Activated naive CD4-positive, alpha-beta T cell treated with anti-CD3 and anti-CD28 coated beads, Interleukin-2, amount 50 U/mL, for 72 hours (primary cell): Measurements from ENCODE around the gene FBRS. TPM values are rescaled to one million over a fixed set of nuclear protein-coding genes. Genes with fewer than 3 reads are reported as not detected.
A peak's percentile ranks its signal among the peaks of the same experiment; 100 is the strongest.
"Not testable (repeated sequence)": the region's sequence is repeated elsewhere in the genome, so short reads cannot be mapped to it uniquely, and the experiment has no call there.

ENCODE experiments used
- ATAC-seq, 2 donors: fragments of 150-1000 bp; cut with Tn5 transposase; 2 replicates each; pipeline ENCODE4 v1.10.0; 2021; ENCODE audit warnings: mild to moderate bottlenecking in 2 of 2, moderate library complexity in 2 of 2
- DNase-seq, 2 donors: peaks; one replicate each; pipeline ENCODE4 v3.0.0; 2021 to 2022; ENCODE audit warnings: low spot score in 2 of 2
- H3K27ac Mint-ChIP-seq, 2 donors: one replicate each; pipeline ENCODE4 v1.8.0; 2022; ENCODE audit warnings: mild to moderate bottlenecking in 2 of 2, mixed read lengths in 2 of 2
- H3K36me3 Mint-ChIP-seq, 2 donors: one replicate each; pipeline ENCODE4 v1.8.0; 2022; ENCODE audit warnings: mixed read lengths in 2 of 2
- H3K9me3 Mint-ChIP-seq, 2 donors: one replicate each; pipeline ENCODE4 v1.8.0; 2022; ENCODE audit warnings: mixed read lengths in 2 of 2
- total RNA-seq, 2 donors: library from RNA; stranded (reverse); gene quantifications; one replicate each; pipeline ENCODE4 v1.2.3, GENCODE V29; 2022

The FBRS gene
- total RNA-seq, 2 donors from 2014 or later: 104 to 117 TPM

DNA sequence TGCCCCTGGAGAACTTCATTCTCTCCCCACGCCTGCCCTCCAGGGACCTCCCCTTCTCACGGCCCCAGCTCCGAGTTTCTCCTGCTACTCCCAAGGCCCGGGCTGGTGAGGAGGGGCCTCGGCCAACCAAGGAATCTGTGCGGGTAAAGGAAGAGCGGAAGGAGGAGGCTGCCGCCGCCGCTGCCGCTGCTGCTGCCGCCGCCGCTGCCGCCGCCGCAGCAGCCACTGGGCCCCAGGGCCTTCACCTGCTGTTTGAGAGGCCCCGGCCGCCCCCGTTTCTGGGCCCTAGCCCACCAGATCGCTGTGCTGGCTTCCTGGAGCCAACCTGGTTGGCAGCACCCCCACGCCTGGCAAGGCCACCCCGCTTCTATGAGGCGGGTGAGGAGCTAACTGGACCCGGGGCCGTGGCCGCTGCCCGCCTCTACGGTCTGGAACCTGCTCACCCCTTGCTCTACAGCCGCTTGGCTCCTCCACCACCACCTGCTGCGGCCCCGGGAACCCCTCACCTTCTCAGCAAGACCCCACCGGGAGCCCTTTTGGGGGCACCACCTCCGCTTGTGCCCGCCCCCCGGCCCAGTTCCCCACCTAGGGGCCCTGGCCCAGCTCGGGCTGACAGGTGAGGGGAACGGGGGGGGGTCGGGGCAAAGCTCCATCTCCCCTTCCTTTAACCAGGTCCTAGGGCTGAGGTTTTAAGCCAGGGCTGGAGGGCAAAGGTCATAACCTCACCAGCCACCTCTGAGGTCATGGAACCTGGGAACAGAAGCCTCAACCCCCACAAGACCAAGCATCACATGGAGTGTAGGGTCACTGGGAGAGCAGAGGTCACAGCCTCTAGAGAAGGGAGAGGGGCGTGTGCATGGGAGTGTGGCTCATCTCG lies 11.0 kb downstream of the FBRS start:
- H3K9me3 Mint-ChIP-seq: no peaks in the 10 kb centered on the region
- ATAC-seq (peak in 1 of 2 donors; percentile 13), DNase-seq (no peak)
- H3K27ac Mint-ChIP-seq: no peak overlapping the region
- peaks cover 0 to 9% of the 10 kb centered on the region in 2 donors for H3K36me3 Mint-ChIP-seq

DNA sequence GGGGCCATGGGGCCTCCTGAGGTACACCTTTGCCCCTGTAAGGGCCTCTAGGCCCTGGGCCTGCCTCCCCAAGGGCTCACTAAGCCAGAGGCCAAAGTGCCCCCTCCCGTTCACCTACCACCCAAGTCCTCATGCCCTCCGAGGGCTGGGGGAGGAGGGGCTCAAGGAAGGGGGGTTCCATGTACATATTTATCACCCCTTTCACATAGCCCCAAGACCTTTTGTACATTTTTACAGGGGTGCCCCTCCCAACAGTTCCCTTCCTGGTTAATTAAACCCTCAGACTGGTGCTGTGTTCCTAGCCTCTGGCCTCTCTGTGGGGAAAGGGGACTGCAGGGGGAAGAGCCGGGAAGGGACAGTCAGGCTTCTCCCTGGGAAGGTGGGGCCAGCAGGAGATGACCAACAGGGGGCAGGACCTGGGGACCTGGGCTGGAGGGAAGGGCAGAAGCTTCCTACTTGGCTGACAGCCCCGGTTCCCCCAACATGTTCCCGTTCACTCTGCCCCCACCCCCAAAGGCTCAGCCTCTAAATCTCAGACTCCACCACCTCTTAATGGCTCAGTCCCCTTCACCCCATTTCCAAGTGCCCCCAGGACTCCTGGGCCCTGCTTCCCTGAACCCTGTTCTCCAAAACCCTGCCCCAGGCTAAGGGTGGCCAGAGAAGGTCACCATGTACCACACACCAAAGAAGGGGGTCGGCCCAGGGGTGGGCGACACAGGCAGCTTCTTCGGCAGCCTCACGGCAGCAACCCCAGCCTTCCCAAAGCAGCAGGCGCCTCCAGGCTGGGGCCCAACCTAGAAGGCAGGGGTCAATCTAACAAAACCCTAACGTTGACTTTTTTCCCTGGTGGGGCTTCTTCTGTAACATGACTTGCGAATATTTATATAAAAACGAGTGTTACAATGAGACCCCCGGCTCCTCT lies 11.9 kb downstream of the FBRS start:
- Mint-ChIP-seq H3K27ac (peak overlapping the region in 1 of 2 donors; percentile 84), H3K36me3 (peaks cover 0 to 9% of the 10 kb centered on the region in 2 donors), H3K9me3 (no peaks in the 10 kb centered on the region)
- peak in 1 of 2 donors; percentile 17 for ATAC-seq
- DNase-seq: no peak

DNA sequence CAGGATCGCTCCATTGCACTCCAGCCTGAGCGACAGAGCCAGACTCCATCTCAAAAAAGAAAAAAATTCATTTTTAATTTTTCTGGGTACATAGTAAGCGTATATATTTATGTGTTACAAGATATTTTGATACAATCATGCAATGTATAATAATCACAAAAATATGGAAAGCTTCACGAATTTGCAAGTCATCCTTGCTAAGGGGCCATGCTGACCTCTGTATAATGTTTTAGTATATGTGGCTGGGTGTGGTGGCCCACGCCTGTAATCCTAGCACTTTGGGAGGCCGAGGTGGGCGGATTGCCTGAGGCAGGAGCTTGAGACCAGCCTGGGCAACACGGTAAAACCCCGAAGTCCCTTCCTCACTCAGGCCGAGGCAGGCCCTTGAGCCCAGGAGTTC lies 16.9 kb downstream of the FBRS start:
- ATAC-seq (no peak), DNase-seq (no peak)
- Mint-ChIP-seq H3K9me3 (no peaks in the 10 kb centered on the region), H3K36me3 (no peaks in the 10 kb centered on the region), H3K27ac (no peak overlapping the region)

DNA sequence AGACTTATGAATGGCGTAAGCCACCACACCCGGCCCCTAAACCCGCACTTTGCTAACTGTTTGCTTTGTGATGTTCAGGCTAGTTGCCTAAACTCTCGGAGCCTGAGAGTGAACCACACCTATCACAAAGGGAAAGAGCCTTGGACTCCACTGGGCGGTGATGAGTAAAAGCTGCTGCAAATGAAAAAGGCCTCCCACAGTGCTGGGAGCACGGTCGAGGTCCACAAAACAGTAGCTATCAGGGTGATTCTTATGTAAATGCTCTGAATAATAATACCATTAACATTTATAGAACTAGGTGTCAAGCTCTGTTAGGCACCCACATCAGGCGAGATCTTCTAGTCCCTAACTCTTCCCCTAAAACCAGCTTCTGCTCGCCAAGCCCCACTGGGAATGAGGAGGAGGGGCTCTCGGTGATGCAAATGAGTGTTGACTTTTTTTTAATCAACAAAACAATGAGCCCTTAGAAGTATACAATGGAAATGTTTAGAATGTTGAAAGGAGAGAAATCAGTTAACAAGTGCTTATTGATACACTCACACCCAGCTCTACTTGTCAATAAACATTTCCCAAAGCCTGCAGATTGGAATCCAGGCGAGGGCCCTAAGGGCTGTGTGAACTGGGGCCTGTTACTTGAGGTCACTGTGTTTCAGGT lies 19.8 kb downstream of the FBRS start:
- H3K36me3 Mint-ChIP-seq: no peaks in the 10 kb centered on the region
- ATAC-seq (no peak), DNase-seq (no peak)
- H3K9me3 Mint-ChIP-seq: no peaks in the 10 kb centered on the region
- H3K27ac Mint-ChIP-seq: no peak overlapping the region

DNA sequence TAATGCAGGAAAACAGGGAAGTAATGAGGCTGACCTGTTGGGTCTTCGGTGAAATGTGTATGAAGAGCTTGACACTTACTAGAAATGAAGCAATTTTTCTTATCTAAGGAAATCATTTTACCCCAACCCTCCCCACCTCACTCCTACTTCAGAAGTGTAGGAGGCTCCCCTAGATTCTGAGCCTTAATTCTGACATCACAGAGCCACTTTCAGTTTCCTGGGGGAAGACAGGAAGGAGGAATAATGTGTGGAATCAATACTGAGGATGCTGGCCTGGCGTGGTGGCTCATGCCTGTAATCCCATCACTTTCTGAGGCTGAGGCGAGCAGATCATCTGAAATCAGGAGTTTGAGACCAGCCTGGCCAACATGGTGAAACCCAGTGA lies 20.3 kb downstream of the FBRS start:
- ATAC-seq: no peak
- H3K36me3 Mint-ChIP-seq: no peaks in the 10 kb centered on the region
- H3K27ac Mint-ChIP-seq: no peak overlapping the region
- no peaks in the 10 kb centered on the region for H3K9me3 Mint-ChIP-seq
- DNase-seq: no peak

DNA sequence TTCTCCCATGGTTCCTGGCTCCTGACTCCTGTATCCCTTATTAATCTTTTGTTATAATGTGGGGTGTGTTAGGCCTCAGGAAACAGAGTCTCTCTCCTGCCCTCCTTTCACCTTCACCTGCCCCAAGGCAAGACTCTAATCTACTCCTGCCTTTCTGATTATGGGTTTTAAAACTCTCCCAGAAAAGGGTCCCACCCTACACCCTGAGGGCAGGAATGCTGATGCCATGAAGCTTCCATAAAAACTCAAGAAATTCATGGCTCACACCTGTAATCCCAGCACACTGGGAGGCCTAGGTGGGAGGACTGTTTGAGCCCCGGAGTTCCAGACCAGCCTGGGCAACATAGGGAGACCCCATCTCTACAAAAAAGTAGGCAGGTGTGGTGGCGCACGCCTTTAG lies 22.1 kb downstream of the FBRS start:
- DNase-seq: no peak

DNA sequence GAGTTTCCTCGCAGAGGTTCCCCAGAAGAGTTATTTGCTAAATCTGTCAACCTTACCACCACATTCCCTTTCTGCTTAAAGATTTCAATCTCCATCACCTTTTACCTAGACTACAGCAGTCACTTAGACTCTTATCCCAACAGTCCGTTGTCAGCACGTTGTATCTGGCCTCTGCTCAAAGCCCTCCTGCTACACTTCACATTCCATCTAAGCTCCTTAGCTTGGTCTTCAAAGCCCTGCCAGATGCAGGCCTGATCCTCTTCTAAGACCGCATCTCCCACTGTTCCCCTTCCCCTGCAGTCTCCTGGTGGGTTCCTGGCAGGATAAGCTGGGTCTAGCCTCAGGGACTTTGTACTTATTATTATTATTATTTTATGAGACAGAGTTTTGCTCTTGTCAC lies 30.5 kb downstream of the FBRS start:
- H3K36me3 Mint-ChIP-seq: no peaks in the 10 kb centered on the region
- no peaks in the 10 kb centered on the region for H3K9me3 Mint-ChIP-seq
- DNase-seq (no peak), ATAC-seq (no peak)
- no peak overlapping the region for H3K27ac Mint-ChIP-seq

More for the DNA sequence above, 22.1 kb downstream of the FBRS start:
- H3K27ac Mint-ChIP-seq: no peak overlapping the region
- H3K36me3 Mint-ChIP-seq: no peaks in the 10 kb centered on the region
- H3K9me3 Mint-ChIP-seq: no peaks in the 10 kb centered on the region
- ATAC-seq: no peak

DNA sequence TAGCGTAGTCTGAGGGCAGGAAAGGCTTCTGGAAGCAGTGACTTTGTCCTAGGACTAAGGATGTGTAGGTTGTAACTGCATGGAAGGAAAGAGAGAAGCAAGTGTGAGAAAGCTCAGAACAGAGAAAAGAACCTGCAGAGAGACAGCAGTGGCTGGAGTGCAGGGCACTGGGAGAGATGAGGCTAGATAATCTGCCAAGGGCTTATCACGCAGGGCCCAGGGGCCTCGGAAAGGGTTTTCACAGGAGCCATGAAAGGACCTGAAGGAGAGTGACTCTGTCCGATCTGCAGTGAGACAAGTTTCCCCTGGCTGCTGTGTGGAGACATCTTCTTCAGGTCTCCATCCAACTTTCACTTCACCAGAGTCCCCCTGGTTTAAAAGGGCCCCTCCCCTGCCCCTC lies 33.7 kb downstream of the FBRS start:
- H3K27ac Mint-ChIP-seq: no peak overlapping the region
- no peak for DNase-seq
- no peaks in the 10 kb centered on the region for H3K9me3 Mint-ChIP-seq
- no peak for ATAC-seq
- H3K36me3 Mint-ChIP-seq: no peaks in the 10 kb centered on the region

DNA sequence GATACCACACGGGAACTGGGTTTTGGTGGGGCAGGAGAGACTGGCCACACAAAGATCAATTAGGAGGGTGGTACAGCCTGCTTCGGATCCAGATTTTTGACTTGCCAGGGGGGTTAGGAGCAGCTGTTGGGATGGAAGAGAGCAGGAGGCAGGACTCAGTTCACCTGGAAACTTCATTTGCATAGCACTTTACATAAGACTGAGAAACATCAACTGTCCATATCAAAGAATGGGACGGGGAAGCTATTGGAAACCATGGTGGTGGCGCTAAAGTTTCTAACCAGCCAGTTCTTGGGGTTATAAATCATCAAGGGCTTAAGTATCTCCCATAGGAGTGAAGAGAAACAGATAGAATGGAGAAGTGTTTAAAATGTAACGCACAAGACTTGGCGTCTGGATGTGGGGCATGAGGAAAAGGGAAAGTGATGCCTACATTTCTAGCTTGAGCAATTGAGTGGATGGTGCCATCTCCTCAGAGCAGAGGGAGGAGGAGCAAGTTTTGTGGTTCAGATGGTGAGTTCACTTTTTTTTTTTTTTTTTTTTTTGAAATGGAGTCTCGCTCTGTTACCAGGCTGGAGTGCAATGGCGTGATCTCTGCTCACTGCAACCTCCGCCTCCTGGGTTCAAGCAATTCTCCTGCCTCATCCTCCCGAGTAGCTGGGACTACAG lies 34.3 kb downstream of the FBRS start:
- no peak for ATAC-seq
- Mint-ChIP-seq H3K9me3 (no peaks in the 10 kb centered on the region), H3K27ac (peak overlapping the region in 1 of 2 donors; percentile 8), H3K36me3 (peaks cover 0 to 3% of the 10 kb centered on the region in 2 donors)
- no peak for DNase-seq

DNA sequence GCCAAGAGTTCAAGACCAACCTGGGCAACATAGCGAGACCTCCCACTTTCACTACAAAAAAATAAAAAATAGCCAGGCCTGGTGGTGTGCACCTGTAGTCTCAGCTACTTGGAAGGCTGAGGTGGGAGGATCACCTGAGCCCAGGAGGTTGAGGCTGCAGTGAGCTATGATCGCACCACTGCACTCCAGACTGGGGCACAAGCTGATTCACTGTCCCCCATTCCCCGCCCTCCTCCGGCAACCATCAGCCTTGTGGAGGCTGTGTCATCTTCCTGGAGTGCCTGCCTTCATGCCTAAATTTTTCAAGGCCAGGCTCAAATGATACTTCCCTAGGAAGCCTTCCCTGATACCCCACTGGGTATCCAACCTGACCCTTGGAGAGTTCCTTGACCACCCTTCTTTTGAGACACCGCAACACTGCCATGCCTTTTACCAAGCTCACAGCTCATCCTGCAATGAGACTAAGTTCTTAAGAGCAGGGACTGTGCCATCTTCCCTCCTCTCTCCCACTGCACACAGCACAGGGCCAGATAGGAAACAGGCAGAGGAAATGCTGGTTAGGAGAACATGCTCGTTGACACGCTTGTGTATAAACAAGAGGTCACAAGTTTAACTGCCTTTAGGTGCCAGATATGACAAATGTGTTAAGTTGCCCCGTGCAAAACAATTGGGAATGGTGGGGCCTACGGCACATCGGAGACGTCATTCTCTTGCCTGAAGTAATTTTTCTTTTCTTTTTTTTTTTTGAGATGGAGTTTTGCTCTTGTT lies 36.9 kb downstream of the FBRS start:
- DNase-seq: no peak
- Mint-ChIP-seq H3K27ac (no peak overlapping the region), H3K36me3 (peaks cover 12 to 19% of the 10 kb centered on the region in 2 donors), H3K9me3 (no peaks in the 10 kb centered on the region)
- ATAC-seq: no peak

DNA sequence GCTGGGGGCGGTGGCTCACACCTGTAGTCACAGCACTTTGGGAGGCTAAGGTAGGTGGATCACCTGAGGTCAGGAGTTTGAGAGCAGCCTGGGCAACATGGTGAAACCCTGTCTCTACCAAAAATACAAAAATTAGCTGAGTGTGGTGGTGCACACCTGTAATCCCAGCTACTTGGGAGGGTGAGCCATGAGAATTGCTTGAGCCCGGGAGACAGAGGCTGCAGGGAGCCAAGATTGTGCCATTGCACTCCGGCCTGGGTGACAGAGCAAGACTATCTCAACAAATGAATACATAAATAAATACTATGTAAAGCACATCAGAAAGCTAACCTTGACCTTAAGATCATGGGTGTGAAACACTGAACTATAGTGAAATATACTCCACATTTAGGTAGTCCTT lies 38.4 kb downstream of the FBRS start:
- peaks cover 19 to 22% of the 10 kb centered on the region in 2 donors for H3K36me3 Mint-ChIP-seq
- not testable (repeated sequence) for H3K9me3 Mint-ChIP-seq, H3K27ac Mint-ChIP-seq, DNase-seq, ATAC-seq

DNA sequence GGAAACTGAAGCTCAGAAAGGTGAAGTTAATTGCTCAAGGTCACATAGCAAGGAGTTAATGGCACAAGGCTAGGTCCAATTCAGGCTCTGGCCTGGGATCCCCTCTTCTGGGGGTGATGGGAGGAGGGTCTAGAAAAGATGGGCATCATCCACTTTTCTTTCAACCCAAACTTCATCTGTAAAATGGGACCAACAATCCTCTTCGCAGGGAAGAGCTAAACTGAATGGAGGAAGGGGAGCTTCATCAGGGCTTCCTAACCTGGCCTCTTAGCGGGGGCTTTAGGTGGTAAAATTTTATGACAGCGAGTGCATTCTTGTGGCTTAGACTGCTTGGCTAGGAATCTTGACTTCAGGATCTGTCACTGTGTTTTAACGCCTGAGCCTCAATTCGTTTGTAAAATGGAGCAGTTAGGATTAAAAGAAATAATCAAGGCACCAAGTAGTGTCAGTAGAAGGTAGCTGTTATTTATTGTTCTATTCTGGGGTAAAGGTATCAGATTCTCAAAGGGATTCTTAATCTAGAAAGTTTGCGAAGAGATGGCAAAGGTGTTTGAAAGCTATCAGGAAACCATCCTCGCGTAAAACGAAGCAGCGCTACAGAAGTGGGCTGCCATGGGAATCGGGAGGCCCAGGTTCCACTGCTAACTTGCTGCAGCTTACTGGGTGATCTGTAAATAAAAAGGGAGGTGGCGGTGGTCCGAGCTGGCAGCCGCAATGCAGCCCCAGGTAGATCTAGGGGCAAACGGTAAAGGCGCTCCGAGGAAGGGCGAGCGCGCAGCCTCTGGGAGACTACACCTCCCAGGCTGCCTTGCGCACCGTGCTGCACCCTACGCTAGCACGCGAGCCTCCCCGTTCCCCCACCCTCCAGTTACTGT lies 39.3 kb downstream of the FBRS start:
- no peaks in the 10 kb centered on the region for H3K9me3 Mint-ChIP-seq
- peak overlapping the region; percentile 93 to 100 for H3K27ac Mint-ChIP-seq
- DNase-seq: no peak
- peak; percentile 91 for ATAC-seq
- H3K36me3 Mint-ChIP-seq: peaks cover 19 to 22% of the 10 kb centered on the region in 2 donors

DNA sequence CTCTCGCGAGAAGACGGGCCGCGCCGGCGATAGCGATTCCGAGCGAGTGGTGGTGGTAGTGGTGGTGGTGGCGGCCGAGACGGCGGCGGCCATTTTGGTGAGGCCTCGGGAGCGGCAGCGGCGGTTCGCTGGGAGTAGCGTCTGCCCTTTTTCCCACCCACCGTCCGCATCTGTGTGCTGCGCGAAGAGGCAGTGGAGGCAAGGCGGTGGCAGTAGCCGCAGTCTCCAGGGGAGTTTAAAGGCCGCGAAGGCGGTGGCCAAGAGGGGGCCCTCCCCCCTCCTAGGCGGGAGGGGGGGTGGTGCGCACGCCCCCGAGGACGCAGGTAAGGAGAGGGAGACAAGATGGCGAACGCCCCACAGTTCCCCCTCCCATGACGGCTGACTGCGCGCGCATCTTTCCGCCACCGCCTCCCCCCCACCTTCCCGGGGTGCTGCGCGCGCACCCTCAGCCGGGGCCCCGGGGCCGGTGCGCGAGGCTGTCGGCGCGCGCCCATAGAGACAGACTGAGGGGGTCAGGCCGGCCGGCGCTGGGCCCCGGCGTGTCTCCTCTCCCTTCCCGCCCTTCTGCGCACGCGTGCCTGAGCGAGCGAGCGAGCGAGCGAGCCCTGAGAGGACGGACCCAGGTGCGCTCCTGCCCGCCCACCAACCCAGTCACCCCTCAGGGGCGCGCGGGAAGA lies 40.0 kb downstream of the FBRS start:
- peak; percentile 99 for DNase-seq
- ATAC-seq: peak; percentile 68 to 77
- Mint-ChIP-seq H3K36me3 (peaks cover 19 to 26% of the 10 kb centered on the region in 2 donors), H3K9me3 (no peaks in the 10 kb centered on the region), H3K27ac (peak overlapping the region; percentile 93 to 100)

DNA sequence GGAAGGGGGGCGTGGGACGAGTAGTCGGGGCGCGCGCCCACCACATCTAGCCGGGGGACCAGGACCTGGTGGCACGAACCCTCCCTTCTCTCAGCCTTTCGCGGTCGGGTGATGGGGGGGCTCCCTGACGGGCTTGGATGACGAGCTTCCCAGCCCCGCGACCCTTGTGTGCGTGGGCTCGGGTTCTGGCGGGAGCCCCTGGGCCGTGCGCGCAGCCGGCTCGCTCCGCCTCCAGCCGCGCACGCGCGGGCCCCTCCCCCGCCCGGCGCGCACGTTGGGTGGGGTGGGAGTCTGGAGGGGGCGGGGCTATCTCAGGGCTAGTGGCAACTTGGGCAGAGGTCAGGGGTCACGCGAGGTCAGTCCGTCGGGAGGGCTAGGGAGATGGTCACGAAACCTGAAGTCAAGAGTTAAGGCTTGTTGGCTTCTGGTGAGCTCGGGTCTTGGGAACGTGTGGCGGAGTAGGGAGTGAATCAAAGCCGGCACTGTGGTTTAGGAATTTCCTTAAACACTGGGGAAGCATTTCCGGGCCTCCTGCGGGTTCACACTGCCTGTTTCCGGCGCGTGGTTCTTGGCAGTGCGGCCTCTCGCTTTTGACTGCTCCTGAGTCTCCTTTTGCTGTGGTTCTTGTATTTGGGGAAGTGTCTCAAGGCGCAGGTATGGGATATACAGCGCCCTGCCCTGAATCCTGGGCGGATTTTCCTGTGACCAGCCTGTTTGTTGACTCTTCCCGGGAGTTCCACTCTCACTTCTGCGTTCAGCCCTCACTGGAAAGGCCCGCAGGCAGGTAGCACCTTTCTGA lies 40.8 kb downstream of the FBRS start, which contains the start of gene SRCAP:
SRCAP (plus strand) TSS at position 356 of the 799 bp plus-strand sequence. CDS start 1,654 bp downstream, outside the sequence.
- H3K9me3 Mint-ChIP-seq: no peaks in the 10 kb centered on the region
- peaks cover 19 to 30% of the 10 kb centered on the region in 2 donors for H3K36me3 Mint-ChIP-seq
- DNase-seq: peak; percentile 91 to 94
- peak; percentile 41 to 58 for ATAC-seq
- peak within 1 kb of the TSS; percentile 93 to 100 for H3K27ac Mint-ChIP-seq
